Natural killer cell (primary cell): ENCODE measurements around the gene RPP14. TPM values are rescaled to one million over a fixed set of nuclear protein-coding genes. Genes with fewer than 3 reads are reported as not detected.
"Not testable (repeated sequence)": the region's sequence is repeated elsewhere in the genome, so short reads cannot be mapped to it uniquely, and the experiment has no call there.

Experiments used
- ATAC-seq, 3 donors: fragments of 150-1000 bp in 2 of 3; fragments of 200-7000 bp in 1 of 3; cut with Tn5 transposase; 1 replicate in 1 of 3; 2 replicates in 2 of 3; pipeline ENCODE4 v1.10.0; 2021; ENCODE audit warnings: mild to moderate bottlenecking in 2 of 3, moderate library complexity in 2 of 3
- DNase-seq, 2 donors: peaks; one replicate each; pipeline versions ENCODE4 v3.0.0 to v3.0.0-alpha.2; 2013 to 2021; ENCODE audit warnings: mixed read lengths in 1 of 2
- H3K27ac ChIP-seq: one replicate; pipeline ENCODE4 v1.5.1; 2013; ENCODE audit warnings: mild to moderate bottlenecking, low read length
- H3K27me3 ChIP-seq: one replicate; pipeline ENCODE4 v1.6.1; 2013; ENCODE audit warnings: low read length; ENCODE audit not compliant: control insufficient read depth, insufficient read depth
- H3K36me3 ChIP-seq: one replicate; pipeline ENCODE4 v1.6.1; 2013; ENCODE audit warnings: low read length; ENCODE audit not compliant: control insufficient read depth, insufficient read depth
- H3K4me1 ChIP-seq: one replicate; pipeline ENCODE4 v1.6.1; 2013; ENCODE audit warnings: low read length; ENCODE audit not compliant: control insufficient read depth, insufficient read depth
- H3K4me3 ChIP-seq: one replicate; pipeline ENCODE4 v1.5.1; 2013; ENCODE audit warnings: low read length
- H3K9me3 ChIP-seq: one replicate; pipeline ENCODE4 v1.6.1; 2013; ENCODE audit warnings: low read length; ENCODE audit not compliant: control insufficient read depth, insufficient read depth
- H3K27ac Mint-ChIP-seq, 2 donors: one replicate each; pipeline ENCODE4 v1.8.0; 2022; ENCODE audit warnings: mild to moderate bottlenecking in 2 of 2, mixed read lengths in 2 of 2, moderate library complexity in 1 of 2
- H3K27me3 Mint-ChIP-seq, 2 donors: one replicate each; pipeline ENCODE4 v1.8.0; 2022; ENCODE audit warnings: low read depth in 2 of 2, mixed read lengths in 2 of 2
- H3K36me3 Mint-ChIP-seq: one replicate; pipeline ENCODE4 v1.8.0; 2022; ENCODE audit warnings: mixed read lengths
- H3K4me1 Mint-ChIP-seq, 2 donors: one replicate each; pipeline ENCODE4 v1.8.0; 2022; ENCODE audit warnings: mixed read lengths in 2 of 2
- H3K4me3 Mint-ChIP-seq: one replicate; pipeline ENCODE4 v1.8.0; 2022; ENCODE audit warnings: mild to moderate bottlenecking, moderate library complexity, mixed read lengths
- H3K9me3 Mint-ChIP-seq, 2 donors: one replicate each; pipeline ENCODE4 v1.8.0; 2022; ENCODE audit warnings: mixed read lengths in 2 of 2
- CTCF ChIP-seq: fragments of 200-600 bp; IDR thresholded peaks from one replicate; pipeline ENCODE4 v1.8.0; 2022; ENCODE audit warnings: antibody characterized with exemption
- WGBS: methylation state at CpG from one replicate; pipeline ENCODE4 v1.1.7; 2013; ENCODE audit warnings: missing lambda C conversion rate; ENCODE audit not compliant: insufficient coverage; 5-methylcytosine and 5-hydroxymethylcytosine counted together
- intact Hi-C: fragments of 100-400 bp; cut with micrococcal nuclease; formaldehyde crosslinking; loops from one replicate; pipeline ENCODE4 v1.14.2; 2022
- total RNA-seq, 4 donors: library from RNA; stranded (reverse); fragments of 120-200 nt in 1 of 4; gene quantifications; one replicate each; pipeline versions ENCODE4 v1.2.3 to v1.2.4, GENCODE V29; 2013 to 2022

The RPP14 gene
- total RNA-seq, 3 donors from 2014 or later (not counting 1 experiment from before 2014, with no cell fraction given), result 13.1 to 18.8 (median 17.0) TPM

DNA sequence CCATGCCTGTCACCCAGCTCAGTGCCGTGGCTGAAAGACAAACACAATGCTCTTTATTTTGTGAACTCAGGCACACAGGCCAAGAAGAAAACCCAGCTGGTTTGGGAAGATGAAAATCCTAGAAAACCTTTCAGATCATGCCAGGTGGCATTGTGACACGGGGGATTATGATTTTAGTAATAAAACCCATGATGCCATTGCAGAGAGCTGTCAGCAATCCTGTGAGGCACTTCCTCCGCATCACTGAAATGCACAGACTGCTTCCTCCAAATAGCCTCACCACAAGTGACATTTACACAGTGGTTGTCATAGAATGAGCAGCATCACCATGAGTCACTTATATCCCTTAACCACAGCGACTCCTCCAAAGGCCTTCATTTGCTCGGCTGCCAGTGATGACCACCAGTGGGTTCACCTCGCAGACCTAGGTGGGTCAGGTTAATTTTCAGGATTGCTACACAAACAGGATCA, 45.7 kb upstream of the RPP14 start:
- Mint-ChIP-seq H3K9me3 (no peaks in the 10 kb centered on the region), H3K4me3 (no peak overlapping the region), H3K4me1 (peaks cover 7 to 9% of the 10 kb centered on the region in 2 donors), H3K27me3 (no peaks in the 10 kb centered on the region), H3K36me3 (peaks cover 7% of the 10 kb centered on the region), H3K27ac (no peak overlapping the region)
- no peak overlapping the region for H3K27ac ChIP-seq
- no peak for DNase-seq
- 83% methylated on average over 6 of the region's 6 CpGs for WGBS
- no peaks in the 10 kb centered on the region for H3K27me3 ChIP-seq
- intact Hi-C loops, result no loop called here
- H3K36me3 ChIP-seq, result peaks cover 7% of the 10 kb centered on the region
- no peak overlapping the region for H3K4me3 ChIP-seq
- ATAC-seq, result no peak
- no peaks in the 10 kb centered on the region for H3K4me1 ChIP-seq
- no peaks in the 10 kb centered on the region for H3K9me3 ChIP-seq
- no peak for TF ChIP-seq CTCF

DNA sequence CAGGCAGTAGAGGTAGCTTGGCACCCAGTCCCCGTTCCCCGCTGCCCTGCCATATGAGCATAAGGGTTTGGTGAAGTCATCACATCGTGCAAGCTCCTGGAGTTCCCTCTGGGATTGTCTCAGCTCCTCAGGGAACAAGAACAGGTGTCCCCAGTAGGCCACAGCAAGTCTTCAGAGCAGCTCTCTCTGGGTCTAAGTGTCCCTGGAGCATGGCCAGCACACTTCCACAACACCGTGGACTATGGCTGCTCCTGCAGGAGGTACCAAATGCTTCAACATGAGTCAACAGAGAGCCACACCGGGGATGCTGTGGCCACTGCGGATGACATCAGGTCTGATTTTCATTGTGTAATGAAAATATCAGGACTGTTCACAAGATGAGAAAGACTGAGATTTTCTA, 45.3 kb upstream of the RPP14 start:
- H3K4me3 ChIP-seq, result no peak overlapping the region
- no peak overlapping the region for H3K4me3 Mint-ChIP-seq
- peaks cover 7% of the 10 kb centered on the region for H3K36me3 ChIP-seq
- H3K36me3 Mint-ChIP-seq, result peaks cover 7% of the 10 kb centered on the region
- DNase-seq (no peak), ATAC-seq (no peak)
- peaks cover 7 to 8% of the 10 kb centered on the region in 2 donors for H3K4me1 Mint-ChIP-seq
- intact Hi-C loops, result no loop called here
- no peak overlapping the region for H3K27ac ChIP-seq
- no peak overlapping the region for H3K27ac Mint-ChIP-seq
- H3K4me1 ChIP-seq, result no peaks in the 10 kb centered on the region
- WGBS, result 94% methylated on average over 6 of the region's 6 CpGs
- no peaks in the 10 kb centered on the region for H3K9me3 ChIP-seq
- H3K27me3 Mint-ChIP-seq, result no peaks in the 10 kb centered on the region
- TF ChIP-seq CTCF, result no peak
- no peaks in the 10 kb centered on the region for H3K9me3 Mint-ChIP-seq
- H3K27me3 ChIP-seq, result no peaks in the 10 kb centered on the region

GRCh38 chr3:58261954-58262666, 43.9 kb upstream of the RPP14 start:
- no peak overlapping the region for H3K4me3 ChIP-seq
- Mint-ChIP-seq H3K27me3 (no peaks in the 10 kb centered on the region), H3K27ac (no peak overlapping the region), H3K9me3 (no peaks in the 10 kb centered on the region), H3K4me3 (no peak overlapping the region), H3K36me3 (peaks cover 4% of the 10 kb centered on the region), H3K4me1 (no peaks in the 10 kb centered on the region)
- H3K4me1 ChIP-seq, result no peaks in the 10 kb centered on the region
- peaks cover 7% of the 10 kb centered on the region for H3K36me3 ChIP-seq
- no peak overlapping the region for H3K27ac ChIP-seq
- no peaks in the 10 kb centered on the region for H3K9me3 ChIP-seq
- WGBS, result 95% methylated on average over 3 of the region's 3 CpGs
- H3K27me3 ChIP-seq, result no peaks in the 10 kb centered on the region
- no peak for TF ChIP-seq CTCF
- intact Hi-C loops, result no loop called here
- DNase-seq (no peak), ATAC-seq (no peak)

DNA sequence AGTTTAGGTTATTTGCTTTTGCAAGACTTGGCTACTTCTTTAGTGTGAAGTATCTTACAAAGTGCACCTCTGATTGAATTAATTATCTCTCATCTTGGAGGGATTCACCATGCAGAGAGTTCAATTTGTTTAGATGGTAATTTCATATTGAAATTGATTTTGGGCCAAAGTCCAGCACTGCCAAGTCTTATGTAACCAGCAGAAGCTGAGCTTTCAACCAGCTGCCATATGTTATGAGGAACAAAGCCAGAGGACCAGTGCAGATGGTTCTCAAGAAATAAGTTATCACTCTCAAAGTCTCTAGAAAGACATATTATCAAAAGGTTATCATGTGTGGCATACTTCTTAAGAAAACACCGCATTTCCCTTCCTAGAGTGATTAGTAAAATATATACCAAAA, 39.5 kb upstream of the RPP14 start:
- WGBS, result no CpG with 5 or more reads among the region's 1 CpG

GRCh38 chr3:58267543-58267942, 38.5 kb upstream of the RPP14 start:
- intact Hi-C loops, ATAC-seq, H3K27me3 ChIP-seq, H3K4me1 ChIP-seq, H3K27ac Mint-ChIP-seq, H3K9me3 ChIP-seq, H3K4me3 ChIP-seq, H3K27me3 Mint-ChIP-seq, H3K9me3 Mint-ChIP-seq, H3K4me1 Mint-ChIP-seq, H3K4me3 Mint-ChIP-seq, H3K36me3 Mint-ChIP-seq, H3K27ac ChIP-seq, H3K36me3 ChIP-seq, DNase-seq: not testable (repeated sequence)
- 100% methylated on average over 1 of the region's 1 CpG for WGBS

More for the DNA sequence above, 39.5 kb upstream of the RPP14 start:
- intact Hi-C loops, result no loop called here
- no peaks in the 10 kb centered on the region for H3K36me3 Mint-ChIP-seq
- Histone ChIP-seq H3K9me3 (no peaks in the 10 kb centered on the region), H3K27ac (no peak overlapping the region), H3K27me3 (no peaks in the 10 kb centered on the region), H3K36me3 (peaks cover 9% of the 10 kb centered on the region), H3K4me1 (no peaks in the 10 kb centered on the region), H3K4me3 (no peak overlapping the region)
- no peaks in the 10 kb centered on the region for H3K27me3 Mint-ChIP-seq
- H3K4me3 Mint-ChIP-seq, result no peak overlapping the region
- H3K27ac Mint-ChIP-seq, result no peak overlapping the region
- no peak for TF ChIP-seq CTCF
- H3K4me1 Mint-ChIP-seq, result no peaks in the 10 kb centered on the region
- no peak for ATAC-seq
- no peak for DNase-seq
- no peaks in the 10 kb centered on the region for H3K9me3 Mint-ChIP-seq
